H9 (cell line): ENCODE data around the gene IRF4. TPM values are rescaled to one million over a fixed set of nuclear protein-coding genes. Genes with fewer than 3 reads are reported as not detected.

ENCODE experiments used
- DNase-seq: peaks from one replicate; pipeline ENCODE4 v3.0.0-alpha.2; 2017
- H2AFZ ChIP-seq: one replicate; pipeline ENCODE4 v1.6.1; 2013; ENCODE audit warnings: mild to moderate bottlenecking, low read length, control low read depth, moderate library complexity
- H2AK5ac ChIP-seq: 2 replicates; pipeline ENCODE4 v1.6.1; 2013; ENCODE audit warnings: low read length, control low read depth, mixed read lengths; ENCODE audit not compliant: insufficient read length
- H2BK120ac ChIP-seq: one replicate; pipeline ENCODE4 v1.6.1; 2013; ENCODE audit warnings: low read depth, mild to moderate bottlenecking, low read length, control low read depth, inconsistent platforms; ENCODE audit not compliant: poor library complexity, severe bottlenecking
- H2BK12ac ChIP-seq: 2 replicates; pipeline ENCODE4 v1.6.1; 2013; ENCODE audit warnings: low read length, control low read depth, mixed read lengths, low read depth; ENCODE audit not compliant: insufficient read length
- H2BK15ac ChIP-seq: 2 replicates; pipeline ENCODE4 v1.6.1; 2013; ENCODE audit warnings: low read depth, low read length, control low read depth
- H2BK20ac ChIP-seq: one replicate; pipeline ENCODE4 v1.6.1; 2013; ENCODE audit warnings: low read depth, mild to moderate bottlenecking, low read length, control low read depth, inconsistent platforms; ENCODE audit not compliant: poor library complexity, severe bottlenecking
- H2BK5ac ChIP-seq: 2 replicates; pipeline ENCODE4 v1.6.1; 2013; ENCODE audit warnings: low read length, control low read depth, mixed read lengths; ENCODE audit not compliant: insufficient read length
- H3K14ac ChIP-seq: 2 replicates; pipeline ENCODE4 v1.6.1; 2013; ENCODE audit warnings: low read length, control low read depth; ENCODE audit not compliant: insufficient read depth
- H3K18ac ChIP-seq: 2 replicates; pipeline ENCODE4 v1.6.1; 2013; ENCODE audit warnings: low read depth, mild to moderate bottlenecking, mixed read lengths, low read length, control low read depth; ENCODE audit not compliant: insufficient read length
- H3K23ac ChIP-seq: 2 replicates; pipeline ENCODE4 v1.6.1; 2013; ENCODE audit warnings: low read length, control low read depth, mixed read lengths, low read depth; ENCODE audit not compliant: insufficient read length
- H3K23me2 ChIP-seq: 2 replicates; pipeline ENCODE4 v1.6.1; 2013; ENCODE audit warnings: low read depth, mild to moderate bottlenecking, mixed read lengths, low read length, control low read depth; ENCODE audit not compliant: insufficient read length, poor library complexity, severe bottlenecking
- H3K27ac ChIP-seq: 2 replicates; pipeline ENCODE4 v1.5.1; 2013; ENCODE audit warnings: low read length, control low read depth, mixed read lengths, low read depth; ENCODE audit not compliant: insufficient read length
- H3K27me3 ChIP-seq: 2 replicates; pipeline ENCODE4 v1.6.1; 2013; ENCODE audit warnings: low read length, control low read depth, inconsistent platforms; ENCODE audit not compliant: insufficient read depth
- H3K4ac ChIP-seq: 2 replicates; pipeline ENCODE4 v1.6.1; 2013; ENCODE audit warnings: low read depth, mild to moderate bottlenecking, control low read depth, inconsistent platforms, low read length, moderate library complexity
- H3K4me1 ChIP-seq: 2 replicates; pipeline ENCODE4 v1.6.1; 2013; ENCODE audit warnings: low read length, control low read depth, inconsistent platforms; ENCODE audit not compliant: insufficient read depth
- H3K4me2 ChIP-seq: 2 replicates; pipeline ENCODE4 v1.6.1; 2013; ENCODE audit warnings: low read length, control low read depth, mixed read lengths; ENCODE audit not compliant: insufficient read length, insufficient read depth
- H3K56ac ChIP-seq: 2 replicates; pipeline ENCODE4 v1.6.1; 2013; ENCODE audit warnings: low read depth, mild to moderate bottlenecking, mixed read lengths, low read length, control low read depth; ENCODE audit not compliant: insufficient read length
- H3K79me1 ChIP-seq: 2 replicates; pipeline ENCODE4 v1.6.1; 2013; ENCODE audit warnings: low read depth, mild to moderate bottlenecking, moderate library complexity, low read length, control low read depth, inconsistent platforms; ENCODE audit not compliant: insufficient read depth, poor library complexity, severe bottlenecking
- H3K79me2 ChIP-seq: 2 replicates; pipeline ENCODE4 v1.6.1; 2013; ENCODE audit warnings: low read length, control low read depth, inconsistent platforms; ENCODE audit not compliant: insufficient read depth
- H3K9ac ChIP-seq: 2 replicates; pipeline ENCODE4 v1.6.1; 2013; ENCODE audit warnings: low read length, control low read depth, mixed read lengths; ENCODE audit not compliant: insufficient read length; ENCODE audit errors: extremely low read depth
- H3K9me3 ChIP-seq: one replicate; pipeline ENCODE4 v1.6.1; 2013; ENCODE audit warnings: low read depth, low read length, inconsistent platforms; ENCODE audit not compliant: control insufficient read depth
- H3T11ph ChIP-seq: one replicate; pipeline ENCODE4 v1.6.1; 2013; ENCODE audit warnings: mild to moderate bottlenecking, low read length, control low read depth, inconsistent platforms
- H4K20me1 ChIP-seq: one replicate; pipeline ENCODE4 v1.6.1; 2013; ENCODE audit not compliant: control insufficient read depth, insufficient read length, insufficient read depth
- H4K5ac ChIP-seq: 2 replicates; pipeline ENCODE4 v1.6.1; 2013; ENCODE audit warnings: low read depth, mild to moderate bottlenecking, mixed read lengths, low read length, control low read depth; ENCODE audit not compliant: insufficient read length
- H4K8ac ChIP-seq: replicated peaks from 2 replicates; pipeline ENCODE4 v1.6.1; 2013; ENCODE audit warnings: low read length, control low read depth, mixed read lengths, low read depth; ENCODE audit not compliant: insufficient read length
- H4K91ac ChIP-seq: 2 replicates; pipeline ENCODE4 v1.6.1; 2013; ENCODE audit warnings: low read depth, mild to moderate bottlenecking, moderate library complexity, mixed read lengths, low read length, control low read depth; ENCODE audit not compliant: insufficient read length
- H3K27ac Mint-ChIP-seq, 3 experiments: 2 replicates in 2 of 3; 3 replicates in 1 of 3; pipeline ENCODE4 v1.8.0; 2020 to 2021; ENCODE audit warnings: mixed read lengths in 3 of 3, mild to moderate bottlenecking in 1 of 3, moderate library complexity in 1 of 3
- H3K27me3 Mint-ChIP-seq: 2 replicates; pipeline ENCODE4 v1.8.0; 2021; ENCODE audit warnings: low read depth, mild to moderate bottlenecking, moderate library complexity, mixed read lengths
- H3K36me3 Mint-ChIP-seq, 3 experiments: 2 replicates in 2 of 3; 3 replicates in 1 of 3; pipeline ENCODE4 v1.8.0; 2020 to 2021; ENCODE audit warnings: low read depth in 3 of 3, mixed read lengths in 3 of 3; ENCODE audit not compliant: insufficient read depth in 1 of 3
- H3K4me1 Mint-ChIP-seq, 2 experiments: 2 replicates each; pipeline ENCODE4 v1.8.0; 2020; ENCODE audit warnings: mixed read lengths in 2 of 2
- H3K4me3 Mint-ChIP-seq, 2 experiments: 2 replicates in 1 of 2; 3 replicates in 1 of 2; pipeline ENCODE4 v1.8.0; 2020 to 2021; ENCODE audit warnings: mild to moderate bottlenecking in 2 of 2, mixed read lengths in 2 of 2, moderate library complexity in 1 of 2
- H3K9me3 Mint-ChIP-seq, 2 experiments: 2 replicates in 1 of 2; 3 replicates in 1 of 2; pipeline ENCODE4 v1.8.0; 2020; ENCODE audit warnings: mild to moderate bottlenecking in 2 of 2, mixed read lengths in 2 of 2, moderate library complexity in 1 of 2
- WGBS: extraction: QIAGEN DNeasy Blood & Tissue Kit; methylation state at CpG from one replicate; pipeline ENCODE4 v1.1.7; 2013; ENCODE audit warnings: missing lambda C conversion rate, low lambda C conversion rate, mixed read lengths; ENCODE audit not compliant: insufficient read length; ENCODE audit errors: extremely low coverage; 5-methylcytosine and 5-hydroxymethylcytosine counted together
- total RNA-seq: library from RNA; stranded (reverse); gene quantifications from 2 replicates; pipeline ENCODE4 v1.2.1, GENCODE V29; 2021
- TF ChIP-seq, protein P1 (sequence below): fragments of 200-600 bp; sonication (generic); conservative IDR thresholded peaks from 3 replicates; pipeline ENCODE4 v1.8.0; 2021; ENCODE audit warnings: antibody characterized with exemption, mild to moderate bottlenecking

Gene IRF4
- total RNA-seq, 1 experiment from 2014 or later = 0.31 TPM

DNA sequence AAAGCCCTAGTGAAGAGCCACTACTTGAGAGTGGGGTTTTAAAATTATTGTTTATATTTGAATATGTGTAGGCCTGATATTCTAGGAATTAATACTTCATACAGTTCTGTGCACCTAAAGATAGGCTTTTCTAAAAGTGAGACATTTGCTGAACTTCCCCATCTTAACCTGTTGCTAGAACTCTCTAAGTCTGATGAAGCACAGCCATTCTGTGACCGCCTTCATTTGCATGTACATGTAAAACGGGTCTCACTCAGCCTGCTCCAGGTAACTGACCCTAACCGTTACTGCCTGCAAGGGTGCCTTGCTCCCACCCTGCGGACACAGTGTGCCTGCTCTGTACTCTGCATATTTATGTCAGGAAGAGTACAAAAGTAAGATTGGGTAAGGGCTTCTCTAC lies 44.3 kb upstream of the IRF4 start:
- Histone ChIP-seq H3K27me3 (no peaks in the 10 kb centered on the region), H2AFZ (no peak overlapping the region), H4K8ac (no peak overlapping the region), H4K5ac (no peak overlapping the region), H2AK5ac (no peak overlapping the region), H2BK5ac (no peak overlapping the region), H3K79me1 (no peaks in the 10 kb centered on the region), H2BK12ac (no peak overlapping the region), H3K23me2 (no peaks in the 10 kb centered on the region), H3K23ac (no peak overlapping the region), H3K4ac (no peak overlapping the region), H3T11ph (no peak overlapping the region), H3K14ac (no peak overlapping the region), H4K20me1 (no peaks in the 10 kb centered on the region), H2BK120ac (no peak overlapping the region), H3K4me2 (no peak overlapping the region), H3K4me1 (no peaks in the 10 kb centered on the region), H3K56ac (no peak overlapping the region), H4K91ac (no peak overlapping the region), H2BK20ac (no peak overlapping the region), H2BK15ac (no peak overlapping the region), H3K18ac (no peak overlapping the region), H3K9me3 (peaks cover 80% of the 10 kb centered on the region), H3K27ac (no peak overlapping the region), H3K79me2 (no peaks in the 10 kb centered on the region), H3K9ac (no peak overlapping the region)
- no peak overlapping the region for H3K4me3 Mint-ChIP-seq
- DNase-seq = no peak
- H3K36me3 Mint-ChIP-seq = peaks cover 18 to 49% (median 22%) of the 10 kb centered on the region in 3 experiments
- TF ChIP-seq, protein P1, sequence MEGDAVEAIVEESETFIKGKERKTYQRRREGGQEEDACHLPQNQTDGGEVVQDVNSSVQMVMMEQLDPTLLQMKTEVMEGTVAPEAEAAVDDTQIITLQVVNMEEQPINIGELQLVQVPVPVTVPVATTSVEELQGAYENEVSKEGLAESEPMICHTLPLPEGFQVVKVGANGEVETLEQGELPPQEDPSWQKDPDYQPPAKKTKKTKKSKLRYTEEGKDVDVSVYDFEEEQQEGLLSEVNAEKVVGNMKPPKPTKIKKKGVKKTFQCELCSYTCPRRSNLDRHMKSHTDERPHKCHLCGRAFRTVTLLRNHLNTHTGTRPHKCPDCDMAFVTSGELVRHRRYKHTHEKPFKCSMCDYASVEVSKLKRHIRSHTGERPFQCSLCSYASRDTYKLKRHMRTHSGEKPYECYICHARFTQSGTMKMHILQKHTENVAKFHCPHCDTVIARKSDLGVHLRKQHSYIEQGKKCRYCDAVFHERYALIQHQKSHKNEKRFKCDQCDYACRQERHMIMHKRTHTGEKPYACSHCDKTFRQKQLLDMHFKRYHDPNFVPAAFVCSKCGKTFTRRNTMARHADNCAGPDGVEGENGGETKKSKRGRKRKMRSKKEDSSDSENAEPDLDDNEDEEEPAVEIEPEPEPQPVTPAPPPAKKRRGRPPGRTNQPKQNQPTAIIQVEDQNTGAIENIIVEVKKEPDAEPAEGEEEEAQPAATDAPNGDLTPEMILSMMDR = no peak
- no CpG with 5 or more reads among the region's 4 CpGs for WGBS
- H3K9me3 Mint-ChIP-seq = peaks cover 92 to 97% of the 10 kb centered on the region in 2 experiments
- peaks cover 2% of the 10 kb centered on the region for H3K27me3 Mint-ChIP-seq
- H3K4me1 Mint-ChIP-seq = peaks cover 8% of the 10 kb centered on the region in 2 experiments; a peak in 3 of 4 replicates
- no peak overlapping the region for H3K27ac Mint-ChIP-seq
